Measurements from ENCODE around the gene ONECUT3. TPM values are rescaled to one million over a fixed set of nuclear protein-coding genes. Genes with fewer than 3 reads are reported as not detected.

Gene ONECUT3
- total and polyA plus RNA-seq, 10 of the 15 experiments (the other 5 are each of a cell fraction or from before 2014, with no cell fraction given): not detected

DNA sequence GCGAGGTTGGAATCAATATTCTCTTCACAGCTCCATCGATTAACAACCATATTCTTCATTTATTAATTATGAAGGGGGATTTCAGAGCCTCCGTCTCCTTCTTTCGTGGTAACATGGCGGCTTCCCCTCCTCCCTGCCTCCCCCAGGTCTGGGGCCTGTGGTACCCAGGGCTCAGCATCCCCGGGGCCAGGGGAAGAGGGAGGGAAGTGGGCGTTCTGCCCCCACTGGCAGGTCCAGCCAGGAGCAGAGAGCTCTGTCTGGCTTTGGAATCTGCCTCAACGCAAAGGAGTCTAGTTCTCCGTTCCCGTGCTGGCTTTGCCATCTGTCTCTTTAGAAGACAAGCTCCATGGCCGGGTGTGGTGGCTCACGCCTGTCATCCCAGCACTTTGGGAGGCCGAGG is 37.8 kb upstream of the ONECUT3 start:
- TF ChIP-seq HDGF (IDR thresholded peaks at IDR 0.05) (no peak), SMARCA5 (IDR thresholded peaks at IDR 0.05) (no peak), HDAC6 (IDR thresholded peaks at IDR 0.05; ENCODE audit: unreplicated experiment) (no peak), SUZ12 (IDR thresholded peaks at IDR 0.05; ENCODE audit: unreplicated experiment) (no peak), EP300 (IDR thresholded peaks at IDR 0.05; ENCODE audit: borderline replicate concordance in 1 of 2, control insufficient read depth in 1 of 2, low read depth in 2 of 2, low read length in 2 of 2) (no peak), HDAC2 (IDR thresholded peaks at IDR 0.05) (no peak), BACH1 (IDR thresholded peaks at IDR 0.05; ENCODE audit: borderline replicate concordance) (no peak), ZNF217 (IDR thresholded peaks at IDR 0.05) (no peak), TCF12 (IDR thresholded peaks at IDR 0.05; ENCODE audit: low read depth, low read length) (no peak), NBN (IDR thresholded peaks at IDR 0.05) (no peak), HSF1 (IDR thresholded peaks at IDR 0.05; ENCODE audit: low read depth, low read length) (no peak)
- ChIA-PET SMC1A (ENCODE audit: uncharacterized antibody, unreplicated experiment) (no interaction called here), CTCF (no interaction called here), POLR2A (no interaction called here), RAD21 (ENCODE audit: unreplicated experiment) (no interaction called here)
- in situ Hi-C loops (cut with MboI): no loop called here
- H3K79me2 ChIP-seq (ENCODE audit: control insufficient read depth, insufficient read depth, low read length): no peaks in the 10 kb centered on the region
- 33% methylated on average over 13 of the region's 13 CpGs for WGBS (ENCODE audit: insufficient coverage, insufficient replicate concordance, low lambda C conversion rate, missing lambda C conversion rate)
- intact Hi-C loops (cut with micrococcal nuclease; ENCODE audit: unreplicated experiment): no loop called here
- H3K36me3 ChIP-seq (ENCODE audit: control insufficient read depth in 2 of 2, insufficient read depth in 2 of 2, low read length in 1 of 2): no peaks in the 10 kb centered on the region
- no peaks in the 10 kb centered on the region; a peak in 2 of 4 replicates for H3K27me3 ChIP-seq (replicated peaks in 1 of 2; ENCODE audit: control insufficient read depth in 2 of 2, insufficient read depth in 2 of 2, low read length in 1 of 2)
- H3K27ac ChIP-seq (ENCODE audit: control insufficient read depth, insufficient read depth): no peak overlapping the region
- FAIRE-seq (no peak), ATAC-seq (no peak), DNase-seq (ENCODE audit: low read depth, low spot score) (no peak)
- no peaks in the 10 kb centered on the region for H3K9me3 ChIP-seq (replicated peaks; ENCODE audit: control insufficient read depth, insufficient read depth, low read length)
- H3K9ac ChIP-seq (ENCODE audit: control insufficient read depth, insufficient read depth, low read length): no peak overlapping the region
- no peak overlapping the region for H3K4me2 ChIP-seq (ENCODE audit: control insufficient read depth, insufficient read depth)
- no peak overlapping the region for H2AFZ ChIP-seq (ENCODE audit: control insufficient read depth, low read depth, low read length)
- H3K4me1 ChIP-seq (ENCODE audit: control insufficient read depth, insufficient read depth, low read length): no peaks in the 10 kb centered on the region
- H4K20me1 ChIP-seq (ENCODE audit: control insufficient read depth, insufficient read depth): no peaks in the 10 kb centered on the region
- H3K4me3 ChIP-seq: no peak overlapping the region
- BruUV-seq (replicated peaks): no TSS peak
